Measurements from ENCODE around the gene OSTC.

Gene OSTC

GRCh38 chr4:108650212-108651013, at the start of gene OSTC:
OSTC (plus strand) TSS chr4:108650599; CDS start chr4:108650656, 57 bp downstream.
- peak; percentile 43 to 95 (median 87) for DNase-seq

GRCh38 chr4:108601106-108601505, 49.3 kb upstream of the OSTC start:
- DNase-seq = peak in 1 of 58 donors; percentile 1

- no peak for DNase-seq
Observed at GRCh38 chr4:108601532-108601931, 48.9 kb upstream of the OSTC start.

GRCh38 chr4:108602163-108602562, 48.2 kb upstream of the OSTC start:
- no peak for DNase-seq

GRCh38 chr4:108607079-108607815, 43.2 kb upstream of the OSTC start:
- no peak for DNase-seq

- peak in 4 of 58 donors; percentile 0 to 4 (median 2) for DNase-seq
Observed at GRCh38 chr4:108611365-108611764, 39.0 kb upstream of the OSTC start.

GRCh38 chr4:108612365-108612764, 38.0 kb upstream of the OSTC start:
- DNase-seq = no peak

GRCh38 chr4:108619372-108620100, 30.9 kb upstream of the OSTC start:
- DNase-seq = no peak

- DNase-seq = peak; percentile 71 to 98 (median 96)
Observed at GRCh38 chr4:108620101-108620932, 30.1 kb upstream of the OSTC start, which contains the start of gene RPL34. RPL34 (plus strand) TSS chr4:108620576; CDS start chr4:108621960, 1,384 bp downstream.

- DNase-seq = no peak
Observed at GRCh38 chr4:108620933-108621905, 29.2 kb upstream of the OSTC start.

- DNase-seq = no peak
Observed at GRCh38 chr4:108622022-108622421, 28.4 kb upstream of the OSTC start.

GRCh38 chr4:108622828-108623227, 27.6 kb upstream of the OSTC start:
- no peak for DNase-seq

GRCh38 chr4:108624263-108625056, 25.9 kb upstream of the OSTC start:
- DNase-seq = no peak

- no peak for DNase-seq
Observed at GRCh38 chr4:108626056-108626455, 24.3 kb upstream of the OSTC start.

- DNase-seq = no peak
Observed at GRCh38 chr4:108628411-108628810, 22.0 kb upstream of the OSTC start.

- peak in 2 of 58 donors; percentile 16 to 45 for DNase-seq
Observed at GRCh38 chr4:108635070-108635655, 15.2 kb upstream of the OSTC start.

- DNase-seq = no peak
Observed at GRCh38 chr4:108636246-108636645, 14.2 kb upstream of the OSTC start.

GRCh38 chr4:108637856-108638255, 12.5 kb upstream of the OSTC start:
- DNase-seq = no peak
